Epithelial cell of esophagus (primary cell): ENCODE data around the gene CCL27.

Source experiments
- DNase-seq: peaks from one replicate; pipeline ENCODE4 v3.0.0; 2010; ENCODE audit warnings: low read depth
- H3K4me3 ChIP-seq: 2 replicates; pipeline ENCODE4 v1.5.1; 2011; ENCODE audit warnings: mild to moderate bottlenecking, low read length, control low read depth
- TF ChIP-seq, protein P1 (sequence below): IDR thresholded peaks from 2 replicates; pipeline ENCODE4 v1.5.1; 2011; ENCODE audit warnings: low read depth, mild to moderate bottlenecking, low read length, control low read depth, inconsistent platforms; ENCODE audit not compliant: insufficient read depth; ENCODE audit errors: missing control alignments

The CCL27 gene

DNA sequence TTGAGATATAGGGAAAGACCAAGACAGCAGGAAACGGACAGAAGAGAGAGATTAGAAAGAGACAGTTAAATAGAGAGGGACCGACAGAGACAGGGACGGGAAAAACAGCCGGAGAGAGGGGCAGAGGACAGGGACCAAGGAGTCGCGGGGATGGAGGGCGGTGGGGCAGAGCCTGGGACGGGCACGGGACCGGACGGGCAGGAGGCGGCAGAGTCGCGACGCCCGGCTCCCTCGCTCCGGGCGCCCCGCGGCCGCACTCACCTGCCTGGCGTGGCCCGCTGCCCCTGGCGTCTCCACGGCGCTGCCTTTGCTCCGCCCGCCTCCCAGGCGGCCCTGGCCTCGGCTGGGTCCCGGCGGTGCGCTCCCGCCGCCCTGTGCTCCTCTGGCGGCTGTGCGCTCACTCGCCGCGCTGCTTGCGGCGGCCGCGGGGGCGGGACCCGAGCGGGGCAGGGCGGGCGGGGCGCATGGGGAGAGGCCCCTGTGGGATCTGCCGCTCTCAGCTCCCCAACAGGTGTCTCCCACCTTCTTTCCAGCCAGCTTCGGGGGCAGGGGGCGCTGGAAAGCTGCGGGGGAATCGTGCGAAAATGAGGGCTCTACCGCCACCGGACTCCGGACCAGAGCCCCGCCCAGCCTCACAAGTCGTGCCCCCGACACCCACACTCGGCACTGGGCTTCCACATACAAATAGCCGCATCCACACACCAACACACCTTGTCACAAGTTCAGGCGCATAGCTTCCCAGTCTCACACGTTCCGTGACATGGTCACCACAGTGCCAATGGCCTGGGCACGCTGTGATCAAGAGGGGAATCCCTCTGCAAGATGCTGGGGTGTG lies 33.6 kb downstream of the CCL27 start, which contains the start of gene ARID3C:
ARID3C (minus strand) TSS at position 411 of the 835 bp plus-strand sequence. CDS start 1,052 bp downstream, outside the sequence.
- H3K4me3 ChIP-seq = peak within 1 kb of the TSS; percentile 30
- peak; percentile 43 for DNase-seq
- TF ChIP-seq, protein P1, sequence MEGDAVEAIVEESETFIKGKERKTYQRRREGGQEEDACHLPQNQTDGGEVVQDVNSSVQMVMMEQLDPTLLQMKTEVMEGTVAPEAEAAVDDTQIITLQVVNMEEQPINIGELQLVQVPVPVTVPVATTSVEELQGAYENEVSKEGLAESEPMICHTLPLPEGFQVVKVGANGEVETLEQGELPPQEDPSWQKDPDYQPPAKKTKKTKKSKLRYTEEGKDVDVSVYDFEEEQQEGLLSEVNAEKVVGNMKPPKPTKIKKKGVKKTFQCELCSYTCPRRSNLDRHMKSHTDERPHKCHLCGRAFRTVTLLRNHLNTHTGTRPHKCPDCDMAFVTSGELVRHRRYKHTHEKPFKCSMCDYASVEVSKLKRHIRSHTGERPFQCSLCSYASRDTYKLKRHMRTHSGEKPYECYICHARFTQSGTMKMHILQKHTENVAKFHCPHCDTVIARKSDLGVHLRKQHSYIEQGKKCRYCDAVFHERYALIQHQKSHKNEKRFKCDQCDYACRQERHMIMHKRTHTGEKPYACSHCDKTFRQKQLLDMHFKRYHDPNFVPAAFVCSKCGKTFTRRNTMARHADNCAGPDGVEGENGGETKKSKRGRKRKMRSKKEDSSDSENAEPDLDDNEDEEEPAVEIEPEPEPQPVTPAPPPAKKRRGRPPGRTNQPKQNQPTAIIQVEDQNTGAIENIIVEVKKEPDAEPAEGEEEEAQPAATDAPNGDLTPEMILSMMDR = no peak

DNA sequence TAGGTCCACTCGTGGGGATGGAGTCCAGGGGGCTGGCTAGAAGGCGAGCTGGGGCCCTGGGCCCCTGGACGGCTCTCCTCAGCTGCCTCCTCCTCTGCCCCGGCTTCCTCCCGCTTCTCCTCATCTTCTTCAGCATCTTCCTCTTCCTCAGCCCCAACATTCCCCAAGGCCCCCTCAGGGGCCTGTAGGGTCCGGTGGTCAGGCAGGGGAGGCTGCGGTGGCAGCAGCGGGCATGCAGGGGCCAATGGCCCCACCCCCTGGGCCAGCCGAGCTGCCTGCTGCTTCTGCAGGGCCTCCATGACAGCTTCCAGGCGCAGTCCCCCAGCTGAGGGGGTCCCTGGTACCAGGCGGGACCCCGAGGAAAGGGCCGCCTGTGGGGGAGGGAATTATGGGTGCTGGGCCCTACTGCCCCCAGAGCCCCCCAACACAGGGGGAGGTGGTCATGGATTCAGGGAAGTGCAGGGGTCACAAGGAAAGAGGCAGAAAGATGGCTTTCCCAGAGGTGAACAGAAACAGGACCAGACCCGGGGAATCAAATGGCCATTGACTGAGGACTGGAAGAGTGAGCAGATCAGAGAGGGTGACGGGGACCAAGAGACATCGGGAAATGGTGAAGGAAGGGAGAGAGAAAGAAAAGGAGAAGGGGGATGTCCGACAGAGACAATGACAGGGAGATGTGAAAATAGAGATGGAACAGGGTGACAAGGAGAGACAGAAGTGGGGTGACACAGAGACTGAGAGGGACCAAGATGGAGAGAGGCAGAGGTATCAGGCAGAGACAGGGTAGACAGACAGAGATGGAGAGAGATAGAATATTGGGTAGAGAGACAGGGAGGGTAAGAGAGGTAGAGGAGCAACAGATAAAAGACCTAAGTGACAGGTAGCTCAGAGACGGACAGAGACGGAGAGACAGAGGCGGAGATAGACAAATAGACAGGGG lies 34.5 kb downstream of the CCL27 start:
- no peak for DNase-seq
- H3K4me3 ChIP-seq = no peak overlapping the region
- TF ChIP-seq, protein P1 = no peak

DNA sequence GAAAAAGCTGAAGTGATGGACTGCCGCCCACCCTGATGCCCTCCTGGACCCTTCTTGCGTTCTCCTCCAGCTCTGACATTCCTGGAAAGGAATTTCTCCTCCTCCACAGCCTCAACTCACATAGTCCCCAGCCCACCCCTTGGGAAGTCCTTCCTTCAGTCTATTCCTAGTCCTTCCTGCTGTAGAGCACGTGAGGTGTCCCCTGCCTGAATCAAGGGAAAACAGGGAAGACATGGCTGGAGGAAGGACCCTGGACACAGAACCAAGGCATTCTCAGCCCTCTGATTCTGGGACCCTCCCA lies 37.3 kb downstream of the CCL27 start:
- H3K4me3 ChIP-seq = no peak overlapping the region
- TF ChIP-seq, protein P1 = no peak
- DNase-seq = no peak

DNA sequence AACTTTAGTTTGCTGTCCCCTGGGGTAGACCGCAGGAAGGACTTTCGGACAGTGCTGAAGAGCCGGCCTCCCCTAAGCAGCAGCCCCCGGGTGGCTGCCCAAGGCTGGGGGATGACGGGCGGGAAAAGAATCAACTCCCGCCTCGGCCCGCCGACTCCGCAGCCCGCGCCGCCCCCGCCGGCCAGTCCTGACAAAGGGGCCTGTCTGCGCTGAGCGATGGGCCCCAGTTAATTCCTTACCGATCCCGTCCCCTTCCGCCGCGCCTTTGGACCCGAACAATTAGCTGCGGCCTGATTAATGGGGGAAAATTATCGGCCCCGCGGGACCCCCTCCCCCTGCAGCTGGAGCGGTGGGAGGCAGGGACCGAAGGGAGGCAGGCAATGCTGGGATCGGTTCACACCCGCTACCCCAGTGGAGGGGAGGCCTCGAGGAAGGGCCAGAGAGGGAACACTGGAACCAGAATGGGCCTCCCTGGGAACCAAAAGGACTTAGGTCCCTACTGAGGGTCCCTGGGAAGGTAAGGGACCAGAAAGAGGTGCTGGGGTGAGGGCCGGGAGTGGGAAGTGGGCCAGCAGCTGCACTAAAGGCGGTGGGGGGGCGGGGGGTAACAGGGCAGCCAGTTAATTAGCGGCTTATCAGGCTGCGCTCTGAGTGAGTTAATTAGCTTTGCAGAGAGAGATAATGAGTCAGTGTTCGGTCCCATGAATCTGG lies 37.8 kb downstream of the CCL27 start:
- no peak overlapping the region for H3K4me3 ChIP-seq
- TF ChIP-seq, protein P1 = no peak
- DNase-seq = no peak

DNA sequence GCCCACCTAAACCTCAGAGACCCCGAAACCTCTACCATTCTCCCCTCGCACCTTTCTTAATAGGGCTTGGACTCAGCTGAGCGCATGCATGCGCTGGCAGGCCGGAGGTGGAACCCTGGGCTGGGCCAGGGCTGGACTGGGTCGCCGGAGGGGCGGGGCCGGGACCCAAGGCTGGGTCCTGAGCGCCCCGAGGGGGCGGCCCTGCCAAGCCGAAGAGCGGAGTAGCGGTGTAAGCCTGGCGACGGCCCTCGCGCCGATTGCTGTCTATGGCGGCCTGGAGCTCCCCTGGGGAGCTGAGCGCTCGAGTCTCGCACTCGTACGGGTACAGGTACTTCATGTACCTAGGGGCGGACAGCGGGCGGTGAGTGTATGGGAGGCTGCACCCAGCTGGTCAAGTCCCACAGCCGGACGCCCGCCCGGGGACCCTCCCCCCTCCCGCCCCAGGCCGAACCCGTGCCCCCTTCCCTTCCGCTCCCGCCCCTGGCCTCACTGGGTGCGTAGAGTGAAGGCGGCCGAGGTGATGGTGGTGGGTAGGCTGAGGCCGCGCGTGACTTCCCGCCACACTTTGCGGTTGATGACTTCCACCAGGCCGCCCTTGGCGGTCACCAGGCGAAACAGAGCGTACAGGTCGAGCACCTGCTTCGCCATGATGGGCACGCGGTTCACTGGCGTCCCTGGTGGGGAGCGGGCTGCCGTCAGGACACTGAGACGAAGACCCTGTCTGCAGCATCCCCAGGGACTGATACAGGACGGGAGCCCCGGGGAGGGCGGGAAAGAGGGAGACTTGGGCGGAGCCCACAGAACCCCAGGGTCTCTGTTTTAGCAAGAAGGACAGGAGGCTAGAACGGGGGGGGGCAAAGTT lies 38.9 kb downstream of the CCL27 start:
- H3K4me3 ChIP-seq = no peak overlapping the region
- TF ChIP-seq, protein P1 = no peak
- no peak for DNase-seq
